ENCODE data around the gene SLC49A4. TPM values are rescaled to one million over a fixed set of nuclear protein-coding genes. Genes with fewer than 3 reads are reported as not detected.

Gene SLC49A4
- total and polyA plus RNA-seq, 5 donors: 13.4 to 26.8 (median 20.2) TPM

DNA sequence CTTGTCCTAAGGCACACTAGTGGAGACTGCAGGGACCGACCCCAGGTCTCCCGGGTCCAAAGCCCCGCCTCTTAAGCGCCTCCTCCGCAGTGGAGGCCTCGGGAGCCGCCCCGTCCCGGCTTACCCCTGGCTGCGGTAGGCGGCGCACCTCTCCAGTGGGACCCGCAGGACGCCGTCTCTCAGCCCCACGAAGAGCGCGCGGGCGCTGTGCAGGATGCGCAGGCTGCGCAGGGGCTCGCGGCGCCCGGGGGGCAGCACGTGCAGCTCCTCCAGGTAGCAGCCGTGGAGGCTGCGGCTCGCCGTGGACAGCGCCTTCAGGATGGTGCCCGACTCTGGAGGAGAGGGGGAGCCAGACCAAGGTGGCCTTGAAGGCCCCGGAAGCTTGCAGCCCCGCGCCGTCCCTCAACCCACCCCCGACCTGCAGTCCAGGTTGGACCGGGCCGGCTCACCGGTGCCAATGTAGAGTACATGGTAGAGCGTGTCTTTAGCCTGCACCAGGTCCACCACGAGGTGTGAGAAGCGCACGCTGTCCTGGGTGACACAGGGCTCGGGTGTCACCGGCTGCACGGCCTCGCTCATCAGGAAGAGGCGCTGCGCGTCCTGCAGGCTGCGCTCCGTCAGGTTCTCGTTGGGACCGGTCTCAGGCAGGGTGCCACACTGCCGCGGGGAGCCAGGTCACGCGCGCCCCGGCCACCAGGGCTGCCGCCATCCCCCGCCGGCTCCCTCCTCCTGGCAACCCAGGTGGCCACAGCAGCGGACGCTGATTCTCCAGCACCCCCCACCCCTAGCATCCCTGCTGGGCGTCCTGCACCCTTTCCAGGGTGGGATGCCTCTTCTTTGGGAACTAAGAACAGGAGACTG lies 127.2 kb downstream of the SLC49A4 start:
- DNase-seq: no peak
- H3K27me3 ChIP-seq (ENCODE audit: control insufficient read depth, insufficient read depth): no peaks in the 10 kb centered on the region
- intact Hi-C loops (cut with DNase I): no loop called here
- no peaks in the 10 kb centered on the region for H3K4me1 ChIP-seq (ENCODE audit: control insufficient read depth, insufficient read depth, low read length)
- H3K27ac ChIP-seq (ENCODE audit: low read length): no peak overlapping the region
- H3K4me3 ChIP-seq (ENCODE audit: low read length): no peak overlapping the region
- peak; percentile 23 to 25 for ATAC-seq
- H3K9me3 ChIP-seq (ENCODE audit: control insufficient read depth, low read length): no peaks in the 10 kb centered on the region
- WGBS: 45% methylated on average over 68 of the region's 68 CpGs

DNA sequence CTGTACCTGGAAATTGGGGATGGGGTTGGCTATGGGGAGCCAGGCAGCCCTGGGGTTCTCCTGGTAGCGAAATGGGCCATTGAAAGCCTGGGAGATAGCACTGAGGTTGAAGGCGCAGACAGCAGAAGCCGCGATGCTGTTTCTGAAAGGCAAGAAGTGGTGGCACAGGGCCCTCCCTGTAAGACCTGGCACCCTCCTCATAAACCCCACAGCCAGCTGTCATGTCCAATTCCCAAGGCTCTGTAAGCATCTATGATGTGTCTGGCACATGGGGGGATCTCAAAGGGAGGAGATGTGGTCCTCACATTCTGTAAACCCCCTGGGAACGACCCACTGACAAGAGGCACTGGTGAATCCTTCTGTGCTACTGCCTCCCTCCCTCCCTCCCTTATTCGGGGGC lies 128.7 kb downstream of the SLC49A4 start:
- H3K27me3 ChIP-seq (ENCODE audit: control insufficient read depth, insufficient read depth): no peaks in the 10 kb centered on the region
- intact Hi-C loops (cut with DNase I): no loop called here
- no peaks in the 10 kb centered on the region for H3K4me1 ChIP-seq (ENCODE audit: control insufficient read depth, insufficient read depth, low read length)
- 77% methylated on average over 6 of the region's 6 CpGs for WGBS
- DNase-seq (no peak), ATAC-seq (no peak)
- H3K4me3 ChIP-seq (ENCODE audit: low read length): no peak overlapping the region
- H3K27ac ChIP-seq (ENCODE audit: low read length): no peak overlapping the region
- H3K9me3 ChIP-seq (ENCODE audit: control insufficient read depth, low read length): no peaks in the 10 kb centered on the region

DNA sequence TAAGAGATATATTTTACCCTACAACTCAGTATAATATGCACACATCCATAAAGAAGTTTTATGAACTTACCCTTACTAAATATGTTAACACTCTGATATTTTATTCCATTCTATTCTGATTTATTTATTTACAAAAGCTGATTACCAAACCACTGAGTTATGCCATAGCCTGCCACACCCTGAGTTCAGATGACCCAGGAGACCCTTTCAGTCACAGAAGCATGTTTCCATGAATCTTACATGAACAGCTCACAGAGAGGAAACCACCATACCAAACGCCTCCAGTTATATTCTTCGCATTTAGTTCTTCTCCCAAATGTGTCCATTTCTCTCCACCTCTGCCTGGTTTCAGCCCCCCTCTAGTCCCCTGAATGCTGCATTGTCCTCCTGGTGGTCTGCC lies 129.2 kb downstream of the SLC49A4 start:
- Histone ChIP-seq H3K27ac (ENCODE audit: low read length) (no peak overlapping the region), H3K9me3 (ENCODE audit: control insufficient read depth, low read length) (no peaks in the 10 kb centered on the region), H3K4me1 (ENCODE audit: control insufficient read depth, insufficient read depth, low read length) (no peaks in the 10 kb centered on the region), H3K27me3 (ENCODE audit: control insufficient read depth, insufficient read depth) (no peaks in the 10 kb centered on the region), H3K4me3 (ENCODE audit: low read length) (no peak overlapping the region)
- ATAC-seq: no peak
- intact Hi-C loops (cut with DNase I): no loop called here
- DNase-seq: no peak
- WGBS: 79% methylated on average over 2 of the region's 2 CpGs

DNA sequence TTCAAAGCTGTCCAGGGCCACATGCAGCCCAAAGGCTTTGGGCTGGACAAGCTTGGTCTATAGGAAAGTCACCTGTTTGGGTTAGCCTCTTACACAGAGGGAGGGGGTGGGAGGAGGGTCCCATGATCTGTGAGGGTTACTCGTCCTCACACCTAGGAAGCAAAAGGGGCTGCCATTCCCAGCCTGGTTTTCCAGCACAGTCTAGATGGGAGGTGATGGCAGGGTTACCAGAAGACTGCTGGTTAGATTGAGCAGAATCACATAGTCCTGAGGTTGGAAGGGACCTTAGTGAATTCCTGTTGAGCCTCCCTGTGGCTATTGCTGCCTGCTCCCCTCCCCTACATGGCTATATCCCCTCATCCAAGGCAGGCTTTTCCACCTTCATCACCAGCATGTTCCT lies 130.9 kb downstream of the SLC49A4 start:
- DNase-seq (no peak), ATAC-seq (no peak)
- no peaks in the 10 kb centered on the region for H3K9me3 ChIP-seq (ENCODE audit: control insufficient read depth, low read length)
- H3K27ac ChIP-seq (ENCODE audit: low read length): no peak overlapping the region
- intact Hi-C loops (cut with DNase I): no loop called here
- H3K27me3 ChIP-seq (ENCODE audit: control insufficient read depth, insufficient read depth): no peaks in the 10 kb centered on the region
- H3K4me3 ChIP-seq (ENCODE audit: low read length): no peak overlapping the region
- WGBS: 85% methylated on average over 1 of the region's 1 CpG
- H3K4me1 ChIP-seq (ENCODE audit: control insufficient read depth, insufficient read depth, low read length): no peaks in the 10 kb centered on the region

DNA sequence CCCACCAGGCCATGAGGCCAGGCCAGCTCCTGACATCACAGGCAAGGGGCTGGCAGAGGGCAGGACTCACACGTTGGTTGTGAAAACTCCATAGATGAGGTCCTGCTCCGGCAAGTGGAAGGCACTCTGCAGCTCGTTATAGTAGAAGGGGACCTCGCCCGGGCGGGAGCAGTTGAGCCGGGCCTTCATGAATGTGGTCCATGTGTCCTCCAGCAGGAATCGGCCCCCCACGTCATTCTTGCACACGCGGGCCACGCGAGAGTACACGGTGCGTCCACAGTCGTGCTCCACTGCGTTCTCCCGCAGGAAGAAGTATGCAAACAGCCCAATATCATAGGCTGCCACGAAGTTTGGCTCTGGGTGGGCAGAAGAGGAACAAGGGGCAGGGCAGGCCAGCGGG lies 131.5 kb downstream of the SLC49A4 start:
- H3K27me3 ChIP-seq (ENCODE audit: control insufficient read depth, insufficient read depth): no peaks in the 10 kb centered on the region
- ATAC-seq: no peak
- intact Hi-C loops (cut with DNase I): no loop called here
- no peaks in the 10 kb centered on the region for H3K9me3 ChIP-seq (ENCODE audit: control insufficient read depth, low read length)
- 94% methylated on average over 20 of the region's 20 CpGs for WGBS
- DNase-seq: no peak
- H3K4me1 ChIP-seq (ENCODE audit: control insufficient read depth, insufficient read depth, low read length): no peaks in the 10 kb centered on the region
- H3K27ac ChIP-seq (ENCODE audit: low read length): no peak overlapping the region
- H3K4me3 ChIP-seq (ENCODE audit: low read length): no peak overlapping the region

DNA sequence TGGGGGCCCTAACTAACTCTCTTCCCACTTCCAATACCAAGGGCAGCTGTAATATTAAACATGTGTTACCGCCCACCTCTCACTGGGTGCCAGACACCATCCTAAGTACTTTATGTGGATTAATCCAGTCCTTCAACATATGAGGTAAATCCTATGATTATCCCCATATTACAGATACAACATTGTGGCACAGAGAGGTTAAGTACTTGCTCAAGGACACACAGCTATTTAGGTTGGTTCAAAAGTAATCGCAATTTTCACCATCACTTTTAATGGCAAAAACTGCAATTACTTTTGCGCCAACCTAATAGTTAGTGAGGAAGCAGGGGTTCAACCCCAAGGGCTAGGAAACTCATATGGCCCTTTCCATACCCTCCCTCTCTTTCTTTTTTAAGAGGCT lies 131.9 kb downstream of the SLC49A4 start:
- intact Hi-C loops (cut with DNase I): no loop called here

DNA sequence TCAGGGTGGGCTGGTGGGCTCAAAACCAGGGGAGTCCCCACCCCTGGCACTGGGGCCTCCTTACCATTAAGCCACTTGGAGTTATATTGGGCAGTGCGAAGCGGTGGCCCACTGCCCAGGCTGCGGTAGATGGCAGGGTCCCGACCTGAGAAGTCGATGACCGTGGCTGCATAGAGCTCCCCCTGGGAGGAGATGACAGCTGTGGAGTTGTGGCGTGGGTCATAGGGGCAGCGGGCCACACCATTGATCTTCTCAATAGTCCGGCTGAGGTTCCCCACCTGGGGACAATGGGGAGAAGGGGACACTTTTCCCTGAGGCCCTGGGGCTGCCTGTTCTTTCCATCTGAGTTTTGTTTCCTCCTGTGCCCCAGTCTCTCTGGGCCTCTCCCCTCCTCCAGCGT lies 132.9 kb downstream of the SLC49A4 start:
- intact Hi-C loops (cut with DNase I): no loop called here
- no peak overlapping the region for H3K27ac ChIP-seq (ENCODE audit: low read length)
- H3K9me3 ChIP-seq (ENCODE audit: control insufficient read depth, low read length): no peaks in the 10 kb centered on the region
- peaks cover 2% of the 10 kb centered on the region for H3K4me1 ChIP-seq (ENCODE audit: control insufficient read depth, insufficient read depth, low read length)
- no peaks in the 10 kb centered on the region for H3K27me3 ChIP-seq (ENCODE audit: control insufficient read depth, insufficient read depth)
- DNase-seq (no peak), ATAC-seq (no peak)
- WGBS: 88% methylated on average over 10 of the region's 10 CpGs
- H3K4me3 ChIP-seq (ENCODE audit: low read length): no peak overlapping the region

More for the DNA sequence above, 131.9 kb downstream of the SLC49A4 start:
- DNase-seq: no peak
- H3K9me3 ChIP-seq (ENCODE audit: control insufficient read depth, low read length): no peaks in the 10 kb centered on the region
- H3K4me1 ChIP-seq (ENCODE audit: control insufficient read depth, insufficient read depth, low read length): peaks cover 2% of the 10 kb centered on the region
- H3K4me3 ChIP-seq (ENCODE audit: low read length): no peak overlapping the region
- H3K27ac ChIP-seq (ENCODE audit: low read length): no peak overlapping the region
- H3K27me3 ChIP-seq (ENCODE audit: control insufficient read depth, insufficient read depth): no peaks in the 10 kb centered on the region
- WGBS: 98% methylated on average over 3 of the region's 3 CpGs
- no peak for ATAC-seq

DNA sequence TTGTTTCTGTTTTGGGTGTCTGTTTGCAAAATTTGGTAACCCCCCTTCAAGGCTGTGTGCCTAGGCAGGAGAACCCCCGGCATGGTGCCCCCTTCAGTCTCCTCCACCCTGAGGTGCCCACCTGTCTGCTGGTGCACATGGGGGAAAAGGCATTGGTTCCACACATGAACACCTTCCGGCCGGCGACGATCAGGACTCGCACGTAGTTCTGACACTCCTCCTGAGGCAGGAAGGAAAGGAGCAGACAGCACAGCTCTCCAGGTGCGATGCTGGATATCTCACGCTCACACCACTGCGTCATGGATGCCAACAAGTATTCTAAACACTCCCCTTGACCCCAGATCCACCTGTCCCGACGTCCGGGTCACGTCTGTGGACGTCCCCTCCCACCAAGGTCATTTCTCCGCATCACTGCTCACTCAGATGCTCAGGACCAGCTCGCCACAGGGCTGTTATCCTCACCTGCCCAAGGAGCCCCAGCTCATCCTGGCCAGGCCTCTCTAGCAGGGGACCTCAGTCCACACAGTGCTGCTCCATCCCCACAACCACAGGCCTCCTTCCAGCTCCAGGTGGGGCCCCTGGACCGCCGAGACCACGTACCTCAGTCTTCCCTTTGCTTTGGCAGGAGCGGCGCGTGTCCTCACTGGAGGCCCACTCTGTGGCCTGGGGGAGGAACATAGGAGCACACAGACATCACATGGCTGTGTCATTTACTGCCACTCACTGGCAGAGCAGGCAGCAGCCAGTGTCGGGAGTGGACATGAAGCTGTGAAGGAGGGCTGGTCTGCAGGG lies 133.7 kb downstream of the SLC49A4 start:
- DNase-seq (no peak), ATAC-seq (no peak)
- 86% methylated on average over 24 of the region's 24 CpGs for WGBS
- intact Hi-C loops (cut with DNase I): no loop called here
- Histone ChIP-seq H3K27ac (ENCODE audit: low read length) (no peak overlapping the region), H3K27me3 (ENCODE audit: control insufficient read depth, insufficient read depth) (no peaks in the 10 kb centered on the region), H3K9me3 (ENCODE audit: control insufficient read depth, low read length) (no peaks in the 10 kb centered on the region), H3K4me3 (ENCODE audit: low read length) (no peak overlapping the region), H3K4me1 (ENCODE audit: control insufficient read depth, insufficient read depth, low read length) (peaks cover 2% of the 10 kb centered on the region)

DNA sequence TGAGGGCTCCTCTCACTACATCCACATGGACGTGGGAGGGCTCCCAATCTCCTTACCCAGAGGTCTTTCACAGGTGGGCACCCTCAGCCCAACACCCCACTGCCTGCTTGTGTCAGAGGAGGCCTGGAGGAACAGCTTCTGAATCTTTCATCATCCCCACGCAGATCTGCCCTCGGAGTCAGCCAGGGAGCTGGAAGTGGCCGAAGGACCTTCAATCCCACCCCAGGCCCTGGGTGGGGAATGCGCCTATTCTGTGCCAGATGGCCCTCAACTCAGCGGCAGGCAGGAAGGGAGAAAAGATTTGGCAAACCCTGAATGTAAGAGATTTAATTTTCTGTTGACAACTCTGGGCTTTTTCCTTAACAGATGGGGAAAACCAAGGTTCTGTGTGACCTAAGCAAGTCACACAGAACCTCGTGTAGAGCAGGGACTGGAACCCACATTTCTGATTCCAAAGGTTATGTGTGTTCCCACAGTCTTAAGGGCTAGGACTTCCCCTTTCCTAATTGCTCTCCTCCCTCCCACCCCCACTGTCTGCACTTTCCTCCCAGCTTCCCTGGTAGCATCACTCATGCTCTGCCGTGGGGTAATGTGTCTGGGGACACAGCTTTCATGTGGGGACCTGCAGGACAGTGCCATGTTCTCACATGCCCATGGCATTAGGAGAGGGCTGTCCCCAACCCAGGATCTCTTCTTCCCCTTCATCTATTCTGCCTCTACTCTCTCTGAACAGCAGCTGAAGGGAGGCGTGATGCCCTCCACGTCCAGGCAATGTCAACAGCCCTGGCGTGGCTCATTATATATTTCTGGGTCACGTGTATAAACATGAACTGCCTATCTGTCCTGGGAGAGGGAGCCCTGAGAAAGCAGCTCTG lies 134.6 kb downstream of the SLC49A4 start:
- H3K4me1 ChIP-seq (ENCODE audit: control insufficient read depth, insufficient read depth, low read length): peaks cover 2% of the 10 kb centered on the region
- H3K9me3 ChIP-seq (ENCODE audit: control insufficient read depth, low read length): no peaks in the 10 kb centered on the region
- DNase-seq (no peak), ATAC-seq (peak; percentile 25 to 28)
- no peak overlapping the region for H3K27ac ChIP-seq (ENCODE audit: low read length)
- intact Hi-C loops (cut with DNase I): no loop called here
- H3K27me3 ChIP-seq (ENCODE audit: control insufficient read depth, insufficient read depth): no peaks in the 10 kb centered on the region
- WGBS: 46% methylated on average over 12 of the region's 12 CpGs
- no peak overlapping the region for H3K4me3 ChIP-seq (ENCODE audit: low read length)

DNA sequence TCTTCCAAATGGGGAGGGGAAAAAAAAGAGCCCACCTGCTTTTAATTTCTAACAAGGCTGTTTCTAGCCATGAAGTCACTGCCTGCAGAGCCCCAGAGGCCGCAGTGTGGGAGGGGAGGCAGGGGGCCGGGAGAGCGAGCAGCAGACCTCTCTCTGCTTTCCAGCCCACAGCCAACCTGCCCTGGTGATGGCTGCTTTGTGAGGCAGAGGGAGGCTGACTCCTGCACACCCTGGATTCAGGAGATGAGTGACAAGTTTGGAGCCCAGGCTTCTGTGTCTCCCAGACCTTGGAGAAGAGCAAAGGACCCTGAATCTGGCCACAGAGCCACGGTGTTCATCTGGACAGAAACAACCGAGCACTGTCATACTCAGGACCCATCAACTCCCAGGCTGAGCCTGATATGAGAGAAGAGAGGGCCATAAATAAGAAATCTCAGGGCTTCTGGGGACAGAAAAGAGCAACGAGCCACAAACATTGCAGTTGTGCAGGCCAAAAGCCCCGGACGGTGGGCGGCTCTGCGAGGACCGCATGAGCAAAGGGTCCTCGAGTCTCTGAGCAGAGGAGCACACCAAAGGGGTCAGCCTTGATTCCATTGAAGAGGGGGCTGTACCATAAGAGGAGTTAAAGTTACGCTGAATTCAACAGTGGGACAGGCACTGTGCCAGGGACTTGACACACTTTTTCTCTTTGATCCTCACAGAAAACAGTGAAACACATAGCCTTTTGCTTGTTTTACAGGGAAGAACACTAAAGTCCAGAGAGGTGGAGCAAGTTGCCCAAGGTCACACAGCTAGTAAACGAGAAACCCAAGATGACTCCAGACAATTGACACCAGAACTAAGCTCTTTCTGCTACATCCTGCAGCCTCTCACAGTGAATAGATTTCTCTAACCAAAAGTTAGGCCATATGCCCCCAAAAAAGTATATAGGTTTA lies 135.5 kb downstream of the SLC49A4 start:
- ATAC-seq (no peak), DNase-seq (no peak)
- no peak overlapping the region for H3K4me3 ChIP-seq (ENCODE audit: low read length)
- no peaks in the 10 kb centered on the region for H3K9me3 ChIP-seq (ENCODE audit: control insufficient read depth, low read length)
- intact Hi-C loops (cut with DNase I): no loop called here
- H3K27ac ChIP-seq (ENCODE audit: low read length): no peak overlapping the region
- peaks cover 2% of the 10 kb centered on the region for H3K4me1 ChIP-seq (ENCODE audit: control insufficient read depth, insufficient read depth, low read length)
- H3K27me3 ChIP-seq (ENCODE audit: control insufficient read depth, insufficient read depth): no peaks in the 10 kb centered on the region
- 75% methylated on average over 14 of the region's 14 CpGs for WGBS

All from right cardiac atrium (tissue), 5 donors.